Ovary (tissue), 9 donors: Measurements from ENCODE around the gene GPR162. TPM values are rescaled to one million over a fixed set of nuclear protein-coding genes. Genes with fewer than 3 reads are reported as not detected.

Experiments
- DNase-seq, 5 donors: peaks; one replicate each; pipeline ENCODE4 v3.0.0-alpha.2; 2019 to 2020
- H3K27ac ChIP-seq, 2 donors: fragments of 200-600 bp; one replicate each; pipeline versions ENCODE4 v1.5.1 to v1.8.0; 2019 to 2022
- H3K27me3 ChIP-seq: fragments of 200-600 bp; one replicate; pipeline ENCODE4 v1.8.0; 2022
- H3K36me3 ChIP-seq: fragments of 200-600 bp; sonication (generic); one replicate; pipeline ENCODE4 v1.5.1; 2019
- H3K4me1 ChIP-seq: one replicate; pipeline ENCODE4 v1.8.1; 2013; ENCODE audit warnings: mild to moderate bottlenecking, moderate library complexity; ENCODE audit not compliant: insufficient read depth
- H3K4me3 ChIP-seq: fragments of 200-600 bp; sonication (generic); one replicate; pipeline ENCODE4 v1.5.1; 2017
- H3K9me3 ChIP-seq, 2 donors: fragments of 200-600 bp in 1 of 2; sonication (generic) in 1 of 2; one replicate each; pipeline versions ENCODE4 v1.5.1 to v1.8.1; 2013 to 2019; ENCODE audit warnings: mild to moderate bottlenecking in 1 of 2, moderate library complexity in 1 of 2
- EP300 ChIP-seq: sonication (generic); formaldehyde crosslinking; IDR thresholded peaks from one replicate; pipeline ENCODE4 v1.6.1; 2017; ENCODE audit warnings: antibody characterized with exemption
- POLR2A ChIP-seq: fragments of 450-650 bp; IDR thresholded peaks from one replicate; pipeline ENCODE4 v1.6.1; 2017; ENCODE audit warnings: antibody characterized with exemption, mild to moderate bottlenecking, moderate library complexity
- WGBS, 3 donors: extraction: QIAGEN DNeasy Blood & Tissue Kit in 1 of 3; methylation state at CpG; one replicate each; pipeline versions ENCODE4 v1.1.5 to v1.1.7; 2013 to 2017; 5-methylcytosine and 5-hydroxymethylcytosine counted together
- intact Hi-C, 4 donors: fragments of 100-400 bp; cut with DNase I; formaldehyde crosslinking; loops; one replicate each; pipeline versions ENCODE4 v1.11.0 to v1.15.1; 2022 to 2023
- polyA plus RNA-seq, 2 donors: library from polyadenylated mRNA; stranded (reverse); fragments of 200-250 nt in 1 of 2; fragments of 350-450 nt in 1 of 2; fragmentation: Illumina TruSeq in 1 of 2; extraction: RNeasy Lipid Tissue Mini Kit (QIAGEN cat#74804) in 1 of 2; gene quantifications; one replicate each; pipeline ENCODE4 v1.2.3, GENCODE V29; 2013 to 2014
- total RNA-seq, 7 donors: library from RNA; depleted of rRNA in 2 of 7; stranded (reverse); fragments of >200 nt in 2 of 7; fragmentation: NEBNext Ultra II Directional in 3 of 7; extraction: Animal tissue kit (Norgen Biotek cat#: 25700) in 3 of 7; gene quantifications; one replicate each; pipeline versions ENCODE4 v1.1.0 to v1.2.4, GENCODE V29; 2016 to 2023
- TF ChIP-seq, protein P1 (sequence below), 3 donors: fragments of 450-650 bp in 2 of 3; fragments of 200-600 bp in 1 of 3; IDR thresholded peaks; one replicate each; pipeline versions ENCODE4 v1.5.1 to v1.8.0; 2016 to 2022; ENCODE audit warnings: antibody characterized with exemption in 3 of 3, mild to moderate bottlenecking in 1 of 3
- donor health status: DM: no; HTN: no; CAD: no; lungs with moderate emphysema.
- donor health status: DM: no; HTN: no; CAD: no.
- donor health status: Bipolar disorder and iron deficiency.
- donor health status: DM: yes; HTN: yes; CAD: no.
- donor health status: DM: no; HTN: no; CAD: no.
- donor health status: DM: yes; HTN: yes; CAD: no.

GPR162 gene
- total and polyA plus RNA-seq, 9 donors = 0.60 to 12.0 (median 7.6) TPM

- Histone ChIP-seq H3K9me3 (no peaks in the 10 kb centered on the region), H3K4me1 (no peaks in the 10 kb centered on the region), H3K36me3 (no peaks in the 10 kb centered on the region), H3K27ac (no peak within 1 kb of the TSS), H3K27me3 (no peaks in the 10 kb centered on the region), H3K4me3 (no peak within 1 kb of the TSS)
- DNase-seq = no peak
- intact Hi-C loops = no loop called here
- WGBS, 3 donors = 66 to 68% (median 66%) methylated on average over 23 to 24 of the region's 24 CpGs
- TF ChIP-seq, protein P1, sequence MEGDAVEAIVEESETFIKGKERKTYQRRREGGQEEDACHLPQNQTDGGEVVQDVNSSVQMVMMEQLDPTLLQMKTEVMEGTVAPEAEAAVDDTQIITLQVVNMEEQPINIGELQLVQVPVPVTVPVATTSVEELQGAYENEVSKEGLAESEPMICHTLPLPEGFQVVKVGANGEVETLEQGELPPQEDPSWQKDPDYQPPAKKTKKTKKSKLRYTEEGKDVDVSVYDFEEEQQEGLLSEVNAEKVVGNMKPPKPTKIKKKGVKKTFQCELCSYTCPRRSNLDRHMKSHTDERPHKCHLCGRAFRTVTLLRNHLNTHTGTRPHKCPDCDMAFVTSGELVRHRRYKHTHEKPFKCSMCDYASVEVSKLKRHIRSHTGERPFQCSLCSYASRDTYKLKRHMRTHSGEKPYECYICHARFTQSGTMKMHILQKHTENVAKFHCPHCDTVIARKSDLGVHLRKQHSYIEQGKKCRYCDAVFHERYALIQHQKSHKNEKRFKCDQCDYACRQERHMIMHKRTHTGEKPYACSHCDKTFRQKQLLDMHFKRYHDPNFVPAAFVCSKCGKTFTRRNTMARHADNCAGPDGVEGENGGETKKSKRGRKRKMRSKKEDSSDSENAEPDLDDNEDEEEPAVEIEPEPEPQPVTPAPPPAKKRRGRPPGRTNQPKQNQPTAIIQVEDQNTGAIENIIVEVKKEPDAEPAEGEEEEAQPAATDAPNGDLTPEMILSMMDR (IDR thresholded peaks at IDR 0.05) = no peak
- TF ChIP-seq EP300 (no peak), POLR2A (no peak)
These were observed 19.3 kb downstream of the GPR162 start, which contains the start of gene GNB3 for GRCh38 chr12:6840761-6841515. GNB3 (plus strand) TSS chr12:6840925; CDS start chr12:6841288, 363 bp downstream.

- no peaks in the 10 kb centered on the region for H3K9me3 ChIP-seq
- H3K4me3 ChIP-seq = no peak overlapping the region
- no peaks in the 10 kb centered on the region for H3K27me3 ChIP-seq
- TF ChIP-seq EP300 (no peak), POLR2A (no peak)
- TF ChIP-seq, protein P1 (IDR thresholded peaks at IDR 0.05) = no peak
- H3K4me1 ChIP-seq = no peaks in the 10 kb centered on the region
- no peak for DNase-seq
- no peaks in the 10 kb centered on the region for H3K36me3 ChIP-seq
- intact Hi-C loops = no loop called here
- WGBS, 3 donors = 92 to 97% (median 93%) methylated on average over 4 of the region's 4 CpGs
- no peak overlapping the region for H3K27ac ChIP-seq
These were observed 20.5 kb downstream of the GPR162 start for GRCh38 chr12:6842075-6842474.

DNA sequence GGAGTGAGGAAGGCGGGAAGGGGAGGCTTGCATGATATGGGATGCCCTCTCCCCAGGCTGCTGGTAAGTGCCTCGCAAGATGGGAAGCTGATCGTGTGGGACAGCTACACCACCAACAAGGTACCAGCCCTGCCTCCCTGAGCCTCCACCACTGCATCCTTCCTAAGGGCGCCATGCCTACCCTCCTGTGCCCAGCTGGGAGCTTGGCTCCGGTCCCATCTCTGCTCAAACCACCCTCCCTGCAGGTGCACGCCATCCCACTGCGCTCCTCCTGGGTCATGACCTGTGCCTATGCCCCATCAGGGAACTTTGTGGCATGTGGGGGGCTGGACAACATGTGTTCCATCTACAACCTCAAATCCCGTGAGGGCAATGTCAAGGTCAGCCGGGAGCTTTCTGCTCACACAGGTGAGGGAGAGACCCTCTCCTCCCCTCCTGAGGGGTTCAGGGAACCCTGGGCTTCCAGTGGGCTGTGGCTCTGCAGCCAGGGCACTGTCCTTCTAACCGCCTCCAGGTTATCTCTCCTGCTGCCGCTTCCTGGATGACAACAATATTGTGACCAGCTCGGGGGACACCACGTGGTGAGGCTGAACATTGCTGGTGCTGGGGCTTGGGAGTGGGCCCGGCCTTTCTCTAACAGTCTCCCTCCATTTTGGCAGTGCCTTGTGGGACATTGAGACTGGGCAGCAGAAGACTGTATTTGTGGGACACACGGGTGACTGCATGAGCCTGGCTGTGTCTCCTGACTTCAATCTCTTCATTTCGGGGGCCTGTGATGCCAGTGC lies 21.7 kb downstream of the GPR162 start:
- Histone ChIP-seq H3K9me3 (no peaks in the 10 kb centered on the region), H3K36me3 (no peaks in the 10 kb centered on the region), H3K4me1 (no peaks in the 10 kb centered on the region), H3K27ac (no peak overlapping the region), H3K27me3 (no peaks in the 10 kb centered on the region), H3K4me3 (no peak overlapping the region)
- intact Hi-C loops = no loop called here
- DNase-seq = no peak
- WGBS, 3 donors = 68 to 72% (median 70%) methylated on average over 16 of the region's 16 CpGs
- no peak for TF ChIP-seq EP300
- TF ChIP-seq, protein P1 (IDR thresholded peaks at IDR 0.05) = no peak
- TF ChIP-seq POLR2A = no peak

- no peak for DNase-seq
- Histone ChIP-seq H3K4me3 (no peak overlapping the region), H3K27ac (no peak overlapping the region), H3K27me3 (no peaks in the 10 kb centered on the region), H3K4me1 (no peaks in the 10 kb centered on the region), H3K36me3 (no peaks in the 10 kb centered on the region), H3K9me3 (no peaks in the 10 kb centered on the region)
- 85 to 90% (median 87%) methylated on average over 17 of the region's 17 CpGs for WGBS, 3 donors
- intact Hi-C loops = no loop called here
- TF ChIP-seq EP300 (no peak), POLR2A (no peak)
- TF ChIP-seq, protein P1 (IDR thresholded peaks at IDR 0.05) = no peak
These were observed 23.8 kb downstream of the GPR162 start for GRCh38 chr12:6845395-6845794.
